Measurements from ENCODE around the gene SP6.

The SP6 gene

GRCh38 chr17:47848198-47848513 is 2.8 kb downstream of the SP6 start (continued):
- TF ChIP-seq CREB5 (CRISPR knock-in tag; IDR thresholded peaks at IDR 0.05; ENCODE audit: low read depth) (no peak), PPARA (CRISPR knock-in tag; IDR thresholded peaks at IDR 0.05; ENCODE audit: borderline replicate concordance) (no peak), RARB (CRISPR knock-in tag; IDR thresholded peaks at IDR 0.05) (no peak), ZNF8 (CRISPR knock-in tag; IDR thresholded peaks at IDR 0.05) (no peak), ISL1 (CRISPR knock-in tag; IDR thresholded peaks at IDR 0.05) (no peak)

GRCh38 chr17:47847341-47848197 is 3.4 kb downstream of the SP6 start:
- peak; percentile 44 for ATAC-seq

GRCh38 chr17:47846716-47847340 is 4.1 kb downstream of the SP6 start:
- no peak for TF ChIP-seq OSR1 (CRISPR knock-in tag; IDR thresholded peaks at IDR 0.05)
- TF ChIP-seq ISL1 (CRISPR knock-in tag; IDR thresholded peaks at IDR 0.05), result no peak
- no peak for TF ChIP-seq RARB (CRISPR knock-in tag; IDR thresholded peaks at IDR 0.05)
- TF ChIP-seq TCF4 (CRISPR knock-in tag; IDR thresholded peaks at IDR 0.05; ENCODE audit: borderline replicate concordance), result no peak
- TF ChIP-seq TOX (CRISPR knock-in tag; IDR thresholded peaks at IDR 0.05; ENCODE audit: borderline replicate concordance), result no peak
- TF ChIP-seq ARNTL (CRISPR knock-in tag; IDR thresholded peaks at IDR 0.05; ENCODE audit: borderline replicate concordance, low read depth), result no peak
- TF ChIP-seq CSDC2 (CRISPR knock-in tag; IDR thresholded peaks at IDR 0.05), result no peak
- TF ChIP-seq PPARA (CRISPR knock-in tag; IDR thresholded peaks at IDR 0.05; ENCODE audit: borderline replicate concordance), result no peak
- TF ChIP-seq ZNF8 (CRISPR knock-in tag; IDR thresholded peaks at IDR 0.05), result no peak
- no peak for TF ChIP-seq ESRRG (CRISPR knock-in tag; IDR thresholded peaks at IDR 0.05)
- ATAC-seq, result no peak

More at GRCh38 chr17:47847341-47848197, 3.4 kb downstream of the SP6 start:
- TF ChIP-seq PPARA (CRISPR knock-in tag; IDR thresholded peaks at IDR 0.05; ENCODE audit: borderline replicate concordance), result no peak
- no peak for TF ChIP-seq TCF4 (CRISPR knock-in tag; IDR thresholded peaks at IDR 0.05; ENCODE audit: borderline replicate concordance)
- no peak for TF ChIP-seq POU6F1 (CRISPR knock-in tag; IDR thresholded peaks at IDR 0.05; ENCODE audit: borderline replicate concordance, low read depth)

- ATAC-seq, result no peak
- TF ChIP-seq TSHZ2 (CRISPR knock-in tag; IDR thresholded peaks at IDR 0.05) (no peak), ZFP3 (CRISPR knock-in tag; IDR thresholded peaks at IDR 0.05) (no peak), ZNF565 (CRISPR knock-in tag; conservative IDR thresholded peaks at IDR 0.05; ENCODE audit: low read depth) (no peak), ZNF8 (CRISPR knock-in tag; IDR thresholded peaks at IDR 0.05) (no peak), OSR1 (CRISPR knock-in tag; IDR thresholded peaks at IDR 0.05) (no peak), SNAI2 (CRISPR knock-in tag; IDR thresholded peaks at IDR 0.05) (no peak), PATZ1 (CRISPR knock-in tag; IDR thresholded peaks at IDR 0.05; ENCODE audit: borderline replicate concordance) (no peak), BACH2 (CRISPR knock-in tag; IDR thresholded peaks at IDR 0.05; ENCODE audit: borderline replicate concordance) (no peak), ISL1 (CRISPR knock-in tag; IDR thresholded peaks at IDR 0.05) (no peak)
These were observed 5.3 kb downstream of the SP6 start for GRCh38 chr17:47845716-47846075.
